PC-9 (cell line): ENCODE results near the gene CCDC80.

Experiments used
- EZH2 ChIP-seq: fragments of 200-600 bp; sonication (generic); IDR thresholded peaks from 2 replicates; pipeline ENCODE4 v1.8.0; 2017; ENCODE audit warnings: antibody characterized with exemption, low read depth
- TF ChIP-seq, protein P1 (sequence below): fragments of 200-600 bp; sonication (generic); conservative IDR thresholded peaks from 2 replicates; pipeline ENCODE4 v1.6.1; 2017; ENCODE audit warnings: mixed run types, antibody characterized with exemption, mild to moderate bottlenecking, moderate library complexity

DNA sequence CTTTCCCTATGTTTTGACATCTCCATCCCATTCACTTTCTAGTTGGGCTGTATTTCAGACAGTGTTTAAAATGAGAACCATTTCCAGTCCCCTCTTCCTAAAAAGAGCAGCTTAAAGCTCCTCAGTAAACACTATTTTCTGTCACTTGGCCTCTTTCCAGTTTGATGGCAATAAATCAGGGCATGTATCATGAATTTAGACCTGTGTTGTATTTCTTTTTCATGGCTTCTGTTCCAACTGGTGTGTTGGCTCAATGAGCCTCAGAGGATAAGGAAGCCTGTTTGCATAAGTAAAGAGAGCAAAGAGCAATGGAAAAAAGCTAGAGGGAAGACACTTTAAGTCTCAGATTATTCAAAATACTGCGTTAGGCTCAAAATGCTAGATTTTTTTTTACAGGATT lies 7.2 kb downstream of the CCDC80 start:
- TF ChIP-seq, protein P1, sequence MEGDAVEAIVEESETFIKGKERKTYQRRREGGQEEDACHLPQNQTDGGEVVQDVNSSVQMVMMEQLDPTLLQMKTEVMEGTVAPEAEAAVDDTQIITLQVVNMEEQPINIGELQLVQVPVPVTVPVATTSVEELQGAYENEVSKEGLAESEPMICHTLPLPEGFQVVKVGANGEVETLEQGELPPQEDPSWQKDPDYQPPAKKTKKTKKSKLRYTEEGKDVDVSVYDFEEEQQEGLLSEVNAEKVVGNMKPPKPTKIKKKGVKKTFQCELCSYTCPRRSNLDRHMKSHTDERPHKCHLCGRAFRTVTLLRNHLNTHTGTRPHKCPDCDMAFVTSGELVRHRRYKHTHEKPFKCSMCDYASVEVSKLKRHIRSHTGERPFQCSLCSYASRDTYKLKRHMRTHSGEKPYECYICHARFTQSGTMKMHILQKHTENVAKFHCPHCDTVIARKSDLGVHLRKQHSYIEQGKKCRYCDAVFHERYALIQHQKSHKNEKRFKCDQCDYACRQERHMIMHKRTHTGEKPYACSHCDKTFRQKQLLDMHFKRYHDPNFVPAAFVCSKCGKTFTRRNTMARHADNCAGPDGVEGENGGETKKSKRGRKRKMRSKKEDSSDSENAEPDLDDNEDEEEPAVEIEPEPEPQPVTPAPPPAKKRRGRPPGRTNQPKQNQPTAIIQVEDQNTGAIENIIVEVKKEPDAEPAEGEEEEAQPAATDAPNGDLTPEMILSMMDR = no peak
- no peak for TF ChIP-seq EZH2
